GM12875 (cell line): Measurements from ENCODE around the gene BABAM1.

Source experiments
- H3K4me3 ChIP-seq: one replicate; pipeline ENCODE4 v1.5.1; 2011; ENCODE audit warnings: low read depth, low read length, control low read depth
- TF ChIP-seq, protein P1 (sequence below): IDR thresholded peaks from 2 replicates; pipeline ENCODE4 v1.5.1; 2011; ENCODE audit warnings: low read depth, mild to moderate bottlenecking, control low read depth, inconsistent platforms, low read length, moderate library complexity, borderline replicate concordance; ENCODE audit not compliant: insufficient read depth

Gene BABAM1

DNA sequence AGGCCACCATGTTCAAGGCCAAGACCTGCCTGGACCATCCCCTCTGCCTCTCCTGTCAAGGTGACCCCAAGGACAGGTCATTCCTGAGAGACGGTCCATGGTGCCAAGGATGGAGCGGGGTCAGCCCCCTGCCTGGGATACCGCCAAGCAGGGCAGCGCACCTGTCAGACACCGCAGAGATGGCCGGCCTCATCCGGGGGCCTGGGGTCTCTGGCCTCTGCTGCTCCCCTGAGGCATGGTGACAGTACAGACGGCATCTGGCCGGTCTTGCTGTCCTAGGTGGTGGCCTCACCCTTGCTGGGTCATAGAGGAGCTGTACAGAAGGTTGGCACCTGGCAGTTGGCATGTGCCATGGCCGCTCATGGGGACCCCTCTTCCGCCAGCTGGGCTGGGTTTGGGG, 53.2 kb downstream of the BABAM1 start:
- no peak overlapping the region for H3K4me3 ChIP-seq
- TF ChIP-seq, protein P1, sequence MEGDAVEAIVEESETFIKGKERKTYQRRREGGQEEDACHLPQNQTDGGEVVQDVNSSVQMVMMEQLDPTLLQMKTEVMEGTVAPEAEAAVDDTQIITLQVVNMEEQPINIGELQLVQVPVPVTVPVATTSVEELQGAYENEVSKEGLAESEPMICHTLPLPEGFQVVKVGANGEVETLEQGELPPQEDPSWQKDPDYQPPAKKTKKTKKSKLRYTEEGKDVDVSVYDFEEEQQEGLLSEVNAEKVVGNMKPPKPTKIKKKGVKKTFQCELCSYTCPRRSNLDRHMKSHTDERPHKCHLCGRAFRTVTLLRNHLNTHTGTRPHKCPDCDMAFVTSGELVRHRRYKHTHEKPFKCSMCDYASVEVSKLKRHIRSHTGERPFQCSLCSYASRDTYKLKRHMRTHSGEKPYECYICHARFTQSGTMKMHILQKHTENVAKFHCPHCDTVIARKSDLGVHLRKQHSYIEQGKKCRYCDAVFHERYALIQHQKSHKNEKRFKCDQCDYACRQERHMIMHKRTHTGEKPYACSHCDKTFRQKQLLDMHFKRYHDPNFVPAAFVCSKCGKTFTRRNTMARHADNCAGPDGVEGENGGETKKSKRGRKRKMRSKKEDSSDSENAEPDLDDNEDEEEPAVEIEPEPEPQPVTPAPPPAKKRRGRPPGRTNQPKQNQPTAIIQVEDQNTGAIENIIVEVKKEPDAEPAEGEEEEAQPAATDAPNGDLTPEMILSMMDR: no peak

DNA sequence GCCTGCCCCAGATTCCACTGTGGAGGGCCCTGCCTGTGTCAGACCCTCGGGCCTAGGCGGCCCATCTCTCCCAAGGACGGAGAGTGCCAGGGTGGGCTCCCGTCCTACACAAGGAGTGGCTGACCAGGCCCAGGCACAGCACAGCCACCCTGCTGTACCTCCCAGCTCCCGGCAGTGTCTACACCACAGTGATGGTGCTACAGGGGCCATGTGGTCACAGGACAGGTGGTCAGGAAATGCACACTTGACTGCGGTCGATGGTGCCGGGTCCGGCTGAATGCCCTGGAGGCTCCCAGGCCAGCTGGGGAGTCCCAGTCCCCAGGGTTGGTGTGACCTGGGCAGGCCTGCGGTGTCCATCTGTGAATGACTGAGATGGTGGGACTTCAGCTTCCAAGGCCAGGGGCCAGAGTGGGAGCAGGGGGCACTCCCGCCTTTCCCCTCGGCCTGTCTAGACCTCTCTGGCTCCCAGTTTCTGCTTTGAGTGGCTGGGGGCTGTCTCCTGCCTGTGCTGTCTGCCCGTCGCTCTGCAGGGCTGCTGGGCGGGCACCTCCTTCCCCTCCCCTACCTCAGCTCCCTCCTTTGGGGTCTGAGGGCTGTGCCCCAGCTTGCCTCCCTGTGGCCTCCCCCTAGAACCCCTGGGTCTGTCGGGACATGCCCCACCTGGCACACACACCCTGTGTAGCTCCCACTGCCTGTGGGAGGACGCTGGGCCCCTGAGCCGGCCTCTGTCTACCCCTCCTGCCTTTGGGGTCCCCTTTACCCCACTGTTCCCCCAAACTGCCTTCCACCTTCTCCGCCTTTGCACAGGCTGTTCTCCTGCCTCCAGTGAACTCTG, 54.6 kb downstream of the BABAM1 start:
- TF ChIP-seq, protein P1: no peak
- no peak overlapping the region for H3K4me3 ChIP-seq

DNA sequence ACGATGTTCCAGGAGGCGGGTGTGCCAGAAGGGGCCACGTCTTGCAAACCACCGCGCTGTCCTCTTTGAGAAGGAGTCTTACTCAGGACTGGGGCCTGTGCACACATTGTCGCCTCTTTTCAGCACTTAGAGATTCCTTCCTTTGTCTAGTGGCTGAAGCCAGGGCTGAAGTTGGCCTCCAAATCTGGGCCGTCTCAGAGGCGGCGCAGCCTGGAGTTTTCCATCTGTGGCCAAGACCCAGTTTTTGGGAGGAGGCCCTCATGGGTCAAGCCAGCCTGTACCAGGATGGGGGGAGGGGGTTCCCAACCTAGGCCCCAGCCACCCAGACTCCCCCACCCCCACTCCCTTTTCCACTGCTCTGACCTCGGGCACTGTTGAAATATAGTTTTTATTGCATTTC, 55.6 kb downstream of the BABAM1 start:
- no peak overlapping the region for H3K4me3 ChIP-seq
- TF ChIP-seq, protein P1: no peak

DNA sequence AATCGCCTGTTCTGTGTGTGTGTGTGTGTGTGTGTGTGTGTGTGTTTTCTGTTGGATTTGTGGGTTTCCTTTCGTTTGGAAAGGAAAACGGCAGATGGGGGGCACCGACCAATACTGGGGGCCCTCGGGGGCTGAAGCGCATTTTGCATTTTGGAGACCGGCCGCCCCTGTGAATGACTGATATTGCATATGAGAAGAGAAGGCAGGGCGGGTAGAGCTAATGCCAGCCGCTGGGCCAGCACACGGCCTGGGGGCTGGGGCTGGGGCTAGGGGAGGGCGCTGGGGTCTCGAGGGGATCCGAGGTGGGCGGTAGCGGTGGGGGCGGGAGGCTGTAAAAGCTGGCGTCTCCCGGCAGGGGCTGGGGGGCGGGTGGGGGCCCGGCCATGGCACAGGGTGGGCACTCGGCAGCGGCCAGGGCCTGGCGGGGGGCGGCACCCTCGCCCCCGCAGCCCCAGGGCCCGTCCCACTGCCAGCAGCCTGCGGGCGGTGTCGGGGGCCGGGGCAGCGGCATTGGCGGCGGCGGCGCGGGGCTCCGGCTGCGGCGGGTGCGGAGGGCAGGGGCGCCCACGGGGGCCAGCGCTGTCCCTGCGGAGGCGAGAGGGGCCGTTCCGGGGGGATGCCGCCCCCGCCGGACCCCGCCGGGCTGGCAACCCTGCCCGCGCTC, 56.2 kb downstream of the BABAM1 start:
- TF ChIP-seq, protein P1: no peak
- no peak overlapping the region for H3K4me3 ChIP-seq

DNA sequence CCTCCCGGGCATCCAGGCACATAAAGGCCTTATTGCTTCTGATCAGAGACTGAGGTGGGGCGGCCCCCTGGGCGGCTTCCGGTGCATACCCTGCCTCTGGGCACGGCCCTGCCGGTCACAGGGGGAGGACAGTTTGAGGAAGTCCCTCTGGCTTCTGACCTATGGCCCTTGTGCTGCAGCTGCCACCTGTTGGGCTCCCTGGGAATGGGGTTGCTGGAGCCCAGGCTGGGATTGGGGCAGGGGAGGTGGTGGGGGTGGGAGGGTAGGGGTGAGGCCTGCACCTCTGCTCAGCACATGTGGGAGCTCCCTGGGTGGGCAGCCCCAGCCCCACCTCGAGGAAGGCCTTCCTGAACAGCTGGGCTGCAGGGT, 56.7 kb downstream of the BABAM1 start:
- no peak overlapping the region for H3K4me3 ChIP-seq
- TF ChIP-seq, protein P1: no peak

DNA sequence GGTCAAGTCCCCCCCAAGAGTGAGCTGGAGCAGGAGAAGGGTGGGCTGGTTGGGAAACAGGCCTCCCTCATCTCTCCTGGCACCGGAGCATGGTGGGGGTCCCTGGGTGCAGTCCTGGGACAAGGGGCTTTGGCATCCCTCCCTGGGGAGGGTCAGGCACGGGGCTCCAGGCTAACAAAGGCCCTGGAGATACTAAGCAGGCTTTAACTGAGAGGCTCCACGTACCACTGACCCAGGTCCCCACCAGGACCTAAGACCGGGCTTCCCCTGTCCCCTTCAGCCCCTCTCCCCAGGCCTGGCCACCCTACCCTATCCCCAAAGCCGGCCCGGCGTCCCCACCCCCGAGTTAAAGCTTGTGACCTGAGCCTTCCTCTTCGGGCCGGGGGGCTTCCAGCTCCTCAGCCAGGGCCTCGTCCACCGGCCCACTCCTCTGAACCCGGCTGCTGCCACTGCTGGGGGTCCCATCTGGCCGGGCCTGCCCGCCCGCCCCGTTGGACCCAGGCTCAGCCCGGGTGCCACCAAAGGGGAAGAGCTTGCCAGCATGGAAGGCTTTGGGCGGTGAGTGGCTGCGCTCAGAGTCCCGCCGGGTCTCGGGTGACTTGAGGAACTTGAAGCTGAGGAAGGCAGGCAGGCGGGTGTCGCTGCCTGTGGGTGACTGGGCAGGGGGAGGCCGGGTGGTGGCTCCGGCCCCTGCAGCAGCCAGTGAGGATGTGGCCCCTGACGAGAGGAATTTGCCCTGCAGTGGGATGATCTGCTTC, 57.3 kb downstream of the BABAM1 start:
- no peak overlapping the region for H3K4me3 ChIP-seq

More for the DNA sequence above, 57.3 kb downstream of the BABAM1 start:
- TF ChIP-seq, protein P1: no peak
